Testis (tissue), 3 donors: ENCODE data around the gene OR6N2. TPM values are rescaled to one million over a fixed set of nuclear protein-coding genes. Genes with fewer than 3 reads are reported as not detected.

Source experiments
- DNase-seq: peaks from one replicate; pipeline ENCODE4 v3.0.0-alpha.2; 2019
- H3K27ac ChIP-seq, 2 donors: fragments of 200-600 bp; sonication (generic); one replicate each; pipeline ENCODE4 v1.5.1; 2019
- H3K27me3 ChIP-seq: fragments of 200-600 bp; sonication (generic); one replicate; pipeline ENCODE4 v1.5.1; 2019
- H3K36me3 ChIP-seq: fragments of 200-600 bp; sonication (generic); one replicate; pipeline ENCODE4 v1.5.1; 2017; ENCODE audit warnings: low read depth; ENCODE audit errors: missing control alignments
- H3K4me1 ChIP-seq: fragments of 200-600 bp; sonication (generic); one replicate; pipeline ENCODE4 v1.5.1; 2019
- H3K4me3 ChIP-seq, 2 donors: fragments of 200-600 bp; sonication (generic); one replicate each; pipeline ENCODE4 v1.5.1; 2017 to 2019
- H3K9me3 ChIP-seq: fragments of 200-600 bp; sonication (generic); one replicate; pipeline ENCODE4 v1.5.1; 2017
- POLR2A ChIP-seq: fragments of 450-650 bp; IDR thresholded peaks from one replicate; pipeline ENCODE4 v1.6.1; 2017; ENCODE audit warnings: antibody characterized with exemption, mild to moderate bottlenecking, moderate library complexity
- whole genome bisulfite sequencing, 2 donors: methylation state at CpG; one replicate each; pipeline ENCODE4 v1.1.5; 2018; 5-methylcytosine and 5-hydroxymethylcytosine counted together
- intact Hi-C: fragments of 100-400 bp; cut with DNase I; formaldehyde crosslinking; loops from one replicate; pipeline ENCODE4 v1.15.1; 2023; ENCODE audit warnings: low total_unique reads
- polyA plus RNA-seq: library from polyadenylated mRNA; stranded (reverse); fragments of 350-450 nt; fragmentation: Illumina TruSeq; extraction: RNeasy Lipid Tissue Mini Kit (QIAGEN cat#74804); gene quantifications from one replicate; pipeline ENCODE4 v1.2.3, GENCODE V29; 2014; ENCODE audit warnings: low read depth, low replicate concordance; ENCODE audit not compliant: insufficient read depth
- small RNA-seq, 2 donors: library from RNA; depleted of rRNA; stranded (forward); fragments of <200 nt; gene quantifications; one replicate each; pipeline ENCODE3, GENCODE V24; 2016
- total RNA-seq, 2 donors: library from RNA; depleted of rRNA; stranded (reverse); fragments of >200 nt; gene quantifications; one replicate each; pipeline ENCODE4 v1.2.3, GENCODE V29; 2016
- TF ChIP-seq, protein P1 (sequence below), 3 experiments: fragments of 450-650 bp in 2 of 3; fragments of 200-600 bp in 1 of 3; sonication (generic) in 1 of 3; IDR thresholded peaks; one replicate each; pipeline ENCODE4 v1.5.1; 2016 to 2019; ENCODE audit warnings: antibody characterized with exemption in 3 of 3, mild to moderate bottlenecking in 2 of 3, moderate library complexity in 1 of 3

OR6N2 gene
- total and polyA plus RNA-seq, 3 donors from 2014 or later = not detected

DNA sequence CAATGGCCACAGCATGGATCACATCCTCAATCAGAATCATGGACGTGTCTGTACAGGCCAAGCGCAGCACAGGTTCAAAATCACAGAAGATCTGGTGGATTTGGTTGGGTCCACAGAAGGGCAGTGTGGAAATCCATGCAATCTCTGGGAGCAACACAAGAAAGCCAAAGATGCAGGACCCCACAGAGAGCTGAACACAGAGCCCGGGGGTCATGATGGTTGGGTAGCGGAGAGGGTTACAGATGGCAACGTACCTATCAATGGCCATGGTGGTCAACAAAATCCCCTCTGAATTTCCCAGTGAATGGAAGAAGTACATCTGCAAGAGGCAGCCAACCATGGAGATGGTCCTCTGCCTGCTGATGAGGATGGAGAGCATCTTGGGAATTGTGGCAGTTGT lies 56.6 kb downstream of the OR6N2 start:
- no peak overlapping the region for H3K27ac ChIP-seq
- intact Hi-C loops = no loop called here
- H3K4me1 ChIP-seq = no peaks in the 10 kb centered on the region
- H3K27me3 ChIP-seq = no peaks in the 10 kb centered on the region
- WGBS, 2 donors = 95 to 97% methylated on average over 5 of the region's 5 CpGs
- DNase-seq = no peak
- no peaks in the 10 kb centered on the region for H3K9me3 ChIP-seq
- TF ChIP-seq, protein P1, sequence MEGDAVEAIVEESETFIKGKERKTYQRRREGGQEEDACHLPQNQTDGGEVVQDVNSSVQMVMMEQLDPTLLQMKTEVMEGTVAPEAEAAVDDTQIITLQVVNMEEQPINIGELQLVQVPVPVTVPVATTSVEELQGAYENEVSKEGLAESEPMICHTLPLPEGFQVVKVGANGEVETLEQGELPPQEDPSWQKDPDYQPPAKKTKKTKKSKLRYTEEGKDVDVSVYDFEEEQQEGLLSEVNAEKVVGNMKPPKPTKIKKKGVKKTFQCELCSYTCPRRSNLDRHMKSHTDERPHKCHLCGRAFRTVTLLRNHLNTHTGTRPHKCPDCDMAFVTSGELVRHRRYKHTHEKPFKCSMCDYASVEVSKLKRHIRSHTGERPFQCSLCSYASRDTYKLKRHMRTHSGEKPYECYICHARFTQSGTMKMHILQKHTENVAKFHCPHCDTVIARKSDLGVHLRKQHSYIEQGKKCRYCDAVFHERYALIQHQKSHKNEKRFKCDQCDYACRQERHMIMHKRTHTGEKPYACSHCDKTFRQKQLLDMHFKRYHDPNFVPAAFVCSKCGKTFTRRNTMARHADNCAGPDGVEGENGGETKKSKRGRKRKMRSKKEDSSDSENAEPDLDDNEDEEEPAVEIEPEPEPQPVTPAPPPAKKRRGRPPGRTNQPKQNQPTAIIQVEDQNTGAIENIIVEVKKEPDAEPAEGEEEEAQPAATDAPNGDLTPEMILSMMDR (IDR thresholded peaks at IDR 0.05) = no peak
- no peak for TF ChIP-seq POLR2A
- no peak overlapping the region for H3K4me3 ChIP-seq
- H3K36me3 ChIP-seq = no peaks in the 10 kb centered on the region

Small RNA genes within 50 kb of the gene (small RNA-seq; reads per million reads assigned to genes)
- gene OR2AQ1P = 0 reads per million in 2 donors

Other genes with a start within 250 kb of the OR6N2 start
- not detected for gene OR6Y1, start 226.8 kb downstream of the OR6N2 start, total RNA-seq
- not detected for gene OR6Y1, start 226.8 kb downstream of the OR6N2 start, polyA plus RNA-seq
- gene OR6P1, start 210.6 kb downstream of the OR6N2 start, total RNA-seq = not detected
- gene OR6P1, start 210.6 kb downstream of the OR6N2 start, polyA plus RNA-seq = not detected
- not detected for gene OR10X1, start 201.3 kb downstream of the OR6N2 start, total RNA-seq
- not detected for gene OR10X1, start 201.3 kb downstream of the OR6N2 start, polyA plus RNA-seq
- gene OR10Z1, start 175.9 kb downstream of the OR6N2 start, total RNA-seq = not detected
- gene OR10Z1, start 175.9 kb downstream of the OR6N2 start, polyA plus RNA-seq = not detected
- 1 to 10 TPM; 3.4 to 4.2 TPM for gene SPTA1, start 94.5 kb downstream of the OR6N2 start, total RNA-seq
- gene SPTA1, start 94.5 kb downstream of the OR6N2 start, polyA plus RNA-seq = 6.8 TPM
- not detected for gene OR6K2, start 80.6 kb downstream of the OR6N2 start, total RNA-seq
- not detected for gene OR6K2, start 80.6 kb downstream of the OR6N2 start, polyA plus RNA-seq
- under 1 TPM in 1 of 2 donors, not detected in 1; 0.19 TPM for gene OR6K3, start 60.5 kb downstream of the OR6N2 start, total RNA-seq
- not detected for gene OR6K3, start 60.5 kb downstream of the OR6N2 start, polyA plus RNA-seq
- not detected for gene OR6K6, start 26.5 kb downstream of the OR6N2 start, total RNA-seq
- not detected for gene OR6K6, start 26.5 kb downstream of the OR6N2 start, polyA plus RNA-seq
- gene OR6N1, start 9.0 kb downstream of the OR6N2 start, total RNA-seq = 1 to 10 TPM in 1 of 2 donors, not detected in 1; 1.0 TPM
- not detected for gene OR6N1, start 9.0 kb downstream of the OR6N2 start, polyA plus RNA-seq
- gene MNDA, start 50.1 kb upstream of the OR6N2 start, total RNA-seq = 10 to 100 TPM; 11.5 to 12.8 TPM
- gene MNDA, start 50.1 kb upstream of the OR6N2 start, polyA plus RNA-seq = 6.8 TPM
- 1 to 10 TPM in 1 of 2 donors, under 1 TPM in 1; 0.56 to 1.2 TPM for gene PYHIN1, start 150.3 kb upstream of the OR6N2 start, total RNA-seq
- 0.58 TPM for gene PYHIN1, start 150.3 kb upstream of the OR6N2 start, polyA plus RNA-seq
- gene IFI16, start 228.7 kb upstream of the OR6N2 start, total RNA-seq = 10 to 100 TPM; 34.3 to 39.8 TPM
- gene IFI16, start 228.7 kb upstream of the OR6N2 start, polyA plus RNA-seq = 35.7 TPM